AG09309 (cell line): Measurements from ENCODE around the gene PHF14.

Experiments used
- DNase-seq: peaks from one replicate; pipeline ENCODE4 v3.0.0-alpha.2; 2010; ENCODE audit warnings: low read depth
- H3K4me3 ChIP-seq: 2 replicates; pipeline ENCODE4 v1.5.1; 2011; ENCODE audit warnings: mild to moderate bottlenecking, low read depth, low read length, moderate library complexity; ENCODE audit not compliant: control insufficient read depth
- TF ChIP-seq, protein P1 (sequence below): IDR thresholded peaks from 2 replicates; pipeline ENCODE4 v1.5.1; 2011; ENCODE audit warnings: mild to moderate bottlenecking, low read depth, low read length, inconsistent platforms; ENCODE audit not compliant: insufficient read depth, control insufficient read depth; ENCODE audit errors: missing control alignments

Gene PHF14

DNA sequence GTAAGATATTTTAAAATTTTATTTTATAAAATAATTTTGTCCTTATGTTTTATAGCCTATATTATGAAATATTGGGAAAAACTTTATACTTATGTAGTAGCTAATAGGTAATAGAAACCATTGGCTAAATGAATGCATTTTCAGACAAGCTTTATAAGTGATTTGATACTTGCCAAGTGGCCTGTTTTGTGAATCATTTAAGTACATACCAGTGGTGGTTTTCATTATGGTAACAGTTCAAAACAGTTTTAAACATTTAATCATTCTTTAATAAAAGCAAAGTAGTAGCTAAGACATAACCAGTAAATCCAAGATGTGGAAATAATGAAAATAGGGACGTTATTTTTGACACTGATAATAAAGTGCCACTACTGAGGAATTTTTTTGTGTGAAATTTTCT is 182.2 kb downstream of the PHF14 start:
- DNase-seq, result peak; percentile 4
- TF ChIP-seq, protein P1, sequence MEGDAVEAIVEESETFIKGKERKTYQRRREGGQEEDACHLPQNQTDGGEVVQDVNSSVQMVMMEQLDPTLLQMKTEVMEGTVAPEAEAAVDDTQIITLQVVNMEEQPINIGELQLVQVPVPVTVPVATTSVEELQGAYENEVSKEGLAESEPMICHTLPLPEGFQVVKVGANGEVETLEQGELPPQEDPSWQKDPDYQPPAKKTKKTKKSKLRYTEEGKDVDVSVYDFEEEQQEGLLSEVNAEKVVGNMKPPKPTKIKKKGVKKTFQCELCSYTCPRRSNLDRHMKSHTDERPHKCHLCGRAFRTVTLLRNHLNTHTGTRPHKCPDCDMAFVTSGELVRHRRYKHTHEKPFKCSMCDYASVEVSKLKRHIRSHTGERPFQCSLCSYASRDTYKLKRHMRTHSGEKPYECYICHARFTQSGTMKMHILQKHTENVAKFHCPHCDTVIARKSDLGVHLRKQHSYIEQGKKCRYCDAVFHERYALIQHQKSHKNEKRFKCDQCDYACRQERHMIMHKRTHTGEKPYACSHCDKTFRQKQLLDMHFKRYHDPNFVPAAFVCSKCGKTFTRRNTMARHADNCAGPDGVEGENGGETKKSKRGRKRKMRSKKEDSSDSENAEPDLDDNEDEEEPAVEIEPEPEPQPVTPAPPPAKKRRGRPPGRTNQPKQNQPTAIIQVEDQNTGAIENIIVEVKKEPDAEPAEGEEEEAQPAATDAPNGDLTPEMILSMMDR, result no peak
- no peak overlapping the region for H3K4me3 ChIP-seq

GRCh38 chr7:11161499-11161898 is 187.8 kb downstream of the PHF14 start:
- TF ChIP-seq, protein P1, result no peak
- no peak overlapping the region for H3K4me3 ChIP-seq
- no peak for DNase-seq

- TF ChIP-seq, protein P1, result no peak
- DNase-seq, result no peak
- no peak overlapping the region for H3K4me3 ChIP-seq
Measured at GRCh38 chr7:11163220-11163619, 189.5 kb downstream of the PHF14 start.

GRCh38 chr7:11166051-11166450 is 192.4 kb downstream of the PHF14 start:
- DNase-seq, result no peak
- TF ChIP-seq, protein P1, result no peak
- no peak overlapping the region for H3K4me3 ChIP-seq

DNA sequence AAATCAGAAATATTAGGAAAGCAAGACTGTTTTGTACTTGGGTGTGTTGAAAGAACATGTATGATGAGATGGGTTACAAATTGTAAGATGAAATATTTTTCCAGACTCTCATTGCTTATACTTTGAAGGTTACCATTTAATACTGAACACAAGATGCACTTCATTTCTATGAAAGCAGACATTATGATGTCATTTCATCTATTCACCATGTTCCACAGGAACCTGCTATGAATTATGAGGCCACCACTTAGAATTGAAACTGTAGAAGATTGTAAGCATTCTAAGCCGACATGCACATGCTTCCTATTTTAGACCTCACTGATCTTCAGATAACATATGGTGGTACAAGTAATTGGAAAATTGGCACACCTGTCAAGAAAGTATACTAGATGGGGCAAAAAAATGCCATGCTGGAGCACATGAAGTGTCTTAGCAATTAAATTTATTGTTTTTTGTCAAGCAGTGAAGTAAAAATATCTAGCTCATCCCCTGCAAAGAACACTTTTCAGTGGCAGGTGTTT is 195.0 kb downstream of the PHF14 start:
- TF ChIP-seq, protein P1, result no peak
- DNase-seq, result no peak
- no peak overlapping the region for H3K4me3 ChIP-seq

GRCh38 chr7:11170175-11170574 is 196.5 kb downstream of the PHF14 start:
- no peak for DNase-seq
- no peak overlapping the region for H3K4me3 ChIP-seq
- TF ChIP-seq, protein P1, result no peak
